Measurements from ENCODE around the gene RNF224. TPM values are rescaled to one million over a fixed set of nuclear protein-coding genes. Genes with fewer than 3 reads are reported as not detected.
A peak's percentile ranks its signal among the peaks of the same experiment; 100 is the strongest.

Gene RNF224
- total and polyA plus RNA-seq, 10 of the 15 experiments (the other 5 are each of a cell fraction or from before 2014, with no cell fraction given): not detected

GRCh38 chr9:137240841-137241489, 13.7 kb downstream of the RNF224 start, which contains the start of gene TUBB4B (continued):
- peak; percentile 34; the same call in 1 of the 2 replicates for TF ChIP-seq PAX5 (IDR thresholded peaks at IDR 0.05; ENCODE audit: borderline replicate concordance, low read depth, low read length)
- TF ChIP-seq ATF7 (IDR thresholded peaks at IDR 0.05; ENCODE audit: low read depth): no peak
- TF ChIP-seq TCF3 (IDR thresholded peaks at IDR 0.05; ENCODE audit: borderline replicate concordance, insufficient read depth, low read depth, low read length): peak; percentile 90
- no peak for TF ChIP-seq PAX8 (IDR thresholded peaks at IDR 0.05)
- TF ChIP-seq E4F1 (IDR thresholded peaks at IDR 0.05; ENCODE audit: borderline replicate concordance, partially characterized antibody): peak; percentile 37
- peak; percentile 97 for TF ChIP-seq BACH1 (IDR thresholded peaks at IDR 0.05; ENCODE audit: borderline replicate concordance)
- TF ChIP-seq MLLT1 (IDR thresholded peaks at IDR 0.05): no peak; the same call in 1 of the 2 replicates
- TF ChIP-seq EGR1 (IDR thresholded peaks at IDR 0.05; ENCODE audit: borderline replicate concordance in 1 of 2, low read depth in 2 of 2, low read length in 2 of 2): peak in 1 of 2 experiments; percentile 73; a peak in 2 of 3 replicates
- peak; percentile 99 for TF ChIP-seq SP1 (IDR thresholded peaks at IDR 0.05; ENCODE audit: low read depth, low read length)
- TF ChIP-seq CHD1 (IDR thresholded peaks at IDR 0.05; ENCODE audit: low read depth, low read length): 0 out of 2 replicates have a peak, but pooled peaks have one; percentile 83
- TF ChIP-seq USF2 (IDR thresholded peaks at IDR 0.05; ENCODE audit: borderline replicate concordance, low read depth, low read length): no peak; the same call in 1 of the 2 replicates
- no peak for TF ChIP-seq RBBP5 (conservative IDR thresholded peaks at IDR 0.05)
- TF ChIP-seq TCF7 (IDR thresholded peaks at IDR 0.05; ENCODE audit: borderline replicate concordance): no peak

All from GM12878 (cell line).